ENCODE measurements around the gene CXXC5. TPM values are rescaled to one million over a fixed set of nuclear protein-coding genes. Genes with fewer than 3 reads are reported as not detected.

CXXC5 gene
- total and polyA plus RNA-seq, 2 donors (not counting 1 experiment from before 2014, with no cell fraction given) = 18.6 to 43.9 TPM

DNA sequence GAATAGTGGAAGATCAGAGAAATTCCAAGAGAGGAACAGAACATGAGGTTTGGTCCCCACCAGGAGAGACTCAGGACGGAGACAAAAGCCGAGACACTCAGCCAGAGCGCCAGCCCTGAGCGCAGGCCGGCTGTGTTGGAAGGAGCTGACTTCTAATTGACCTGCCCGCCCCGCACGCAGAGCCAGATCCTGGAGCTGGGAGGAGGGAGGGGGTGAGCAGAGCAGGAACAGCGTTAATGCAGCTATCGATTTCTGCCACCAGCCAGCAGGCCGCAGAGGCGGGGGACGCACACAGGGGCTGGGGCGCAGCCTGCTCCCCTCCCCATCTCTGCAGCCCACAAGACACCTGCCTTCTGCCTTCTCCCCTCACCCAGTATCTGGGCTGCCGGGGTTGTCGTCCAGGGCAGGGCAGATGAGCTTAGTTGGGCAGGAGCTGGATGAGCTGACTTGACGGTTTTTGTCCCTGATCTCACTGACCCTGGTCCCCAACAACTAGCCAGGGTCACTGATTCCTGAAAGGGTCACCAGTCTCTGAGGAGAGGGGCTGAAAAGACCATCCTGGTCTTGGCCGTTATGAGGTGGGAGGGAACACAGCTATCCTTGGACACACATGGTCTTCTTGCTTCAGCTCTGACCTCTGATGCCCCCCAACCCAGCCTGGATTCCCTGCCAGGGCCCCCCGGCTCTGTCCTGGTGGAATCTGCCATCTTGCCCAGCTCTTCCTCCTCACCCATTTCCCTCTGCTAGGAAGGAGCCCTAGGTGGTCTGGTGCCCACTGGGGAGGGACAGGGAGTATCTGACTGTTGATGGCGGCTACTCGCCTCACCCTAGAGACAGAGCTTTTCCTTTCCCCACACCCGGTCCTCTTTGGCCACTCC, 29.8 kb downstream of the CXXC5 start:
- Histone ChIP-seq H3K36me3 (ENCODE audit: control insufficient read depth, insufficient read depth, low read length) (peaks cover 2% of the 10 kb centered on the region), H3K4me2 (ENCODE audit: extremely low read depth, insufficient read depth, low read length) (no peak overlapping the region), H2AFZ (ENCODE audit: low read length) (no peak overlapping the region), H3K9me3 (ENCODE audit: control insufficient read depth, insufficient read depth, low read depth, low read length) (no peaks in the 10 kb centered on the region), H3K27ac (ENCODE audit: insufficient read depth, low read length) (no peak overlapping the region), H3K27me3 (ENCODE audit: control insufficient read depth, insufficient read depth, low read length) (peaks cover 3% of the 10 kb centered on the region), H3K4me3 (replicated peaks in 1 of 4; ENCODE audit: control extremely low read depth in 1 of 4, insufficient read depth in 1 of 4, low read depth in 3 of 4, low read length in 4 of 4) (no peak overlapping the region), H3K9ac (ENCODE audit: insufficient read depth, low read length) (no peak overlapping the region), H4K20me1 (ENCODE audit: control insufficient read depth, extremely low read depth, insufficient read depth, low read length) (no peaks in the 10 kb centered on the region), H3K79me2 (ENCODE audit: control insufficient read depth, insufficient read depth, low read length) (no peaks in the 10 kb centered on the region), H3K4me1 (ENCODE audit: control insufficient read depth, extremely low read depth, insufficient read depth, low read length) (peaks cover 6% of the 10 kb centered on the region)
- peak in 1 of 2 donors; percentile 57 for DNase-seq (ENCODE audit: low read depth in 2 of 2)
- TF ChIP-seq EZH2 (IDR thresholded peaks at IDR 0.05; ENCODE audit: low read length, missing control alignments) = no peak
- TF ChIP-seq, protein P1, sequence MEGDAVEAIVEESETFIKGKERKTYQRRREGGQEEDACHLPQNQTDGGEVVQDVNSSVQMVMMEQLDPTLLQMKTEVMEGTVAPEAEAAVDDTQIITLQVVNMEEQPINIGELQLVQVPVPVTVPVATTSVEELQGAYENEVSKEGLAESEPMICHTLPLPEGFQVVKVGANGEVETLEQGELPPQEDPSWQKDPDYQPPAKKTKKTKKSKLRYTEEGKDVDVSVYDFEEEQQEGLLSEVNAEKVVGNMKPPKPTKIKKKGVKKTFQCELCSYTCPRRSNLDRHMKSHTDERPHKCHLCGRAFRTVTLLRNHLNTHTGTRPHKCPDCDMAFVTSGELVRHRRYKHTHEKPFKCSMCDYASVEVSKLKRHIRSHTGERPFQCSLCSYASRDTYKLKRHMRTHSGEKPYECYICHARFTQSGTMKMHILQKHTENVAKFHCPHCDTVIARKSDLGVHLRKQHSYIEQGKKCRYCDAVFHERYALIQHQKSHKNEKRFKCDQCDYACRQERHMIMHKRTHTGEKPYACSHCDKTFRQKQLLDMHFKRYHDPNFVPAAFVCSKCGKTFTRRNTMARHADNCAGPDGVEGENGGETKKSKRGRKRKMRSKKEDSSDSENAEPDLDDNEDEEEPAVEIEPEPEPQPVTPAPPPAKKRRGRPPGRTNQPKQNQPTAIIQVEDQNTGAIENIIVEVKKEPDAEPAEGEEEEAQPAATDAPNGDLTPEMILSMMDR (conservative IDR thresholded peaks at IDR 0.05 in 1 of 2, IDR thresholded peaks at IDR 0.05 in 1 of 2; ENCODE audit: low read depth in 1 of 2, low read length in 2 of 2) = no peak

- Histone ChIP-seq H3K4me2 (ENCODE audit: extremely low read depth, insufficient read depth, low read length) (no peak overlapping the region), H3K27ac (ENCODE audit: insufficient read depth, low read length) (no peak overlapping the region), H3K79me2 (ENCODE audit: control insufficient read depth, insufficient read depth, low read length) (no peaks in the 10 kb centered on the region), H2AFZ (ENCODE audit: low read length) (no peak overlapping the region), H4K20me1 (ENCODE audit: control insufficient read depth, extremely low read depth, insufficient read depth, low read length) (no peaks in the 10 kb centered on the region), H3K4me1 (ENCODE audit: control insufficient read depth, extremely low read depth, insufficient read depth, low read length) (peaks cover 6% of the 10 kb centered on the region), H3K9me3 (ENCODE audit: control insufficient read depth, insufficient read depth, low read depth, low read length) (no peaks in the 10 kb centered on the region), H3K27me3 (ENCODE audit: control insufficient read depth, insufficient read depth, low read length) (peaks cover 3% of the 10 kb centered on the region), H3K9ac (ENCODE audit: insufficient read depth, low read length) (no peak overlapping the region), H3K4me3 (replicated peaks in 1 of 4; ENCODE audit: control extremely low read depth in 1 of 4, insufficient read depth in 1 of 4, low read depth in 3 of 4, low read length in 4 of 4) (no peak overlapping the region), H3K36me3 (ENCODE audit: control insufficient read depth, insufficient read depth, low read length) (peaks cover 2% of the 10 kb centered on the region)
- peak in 1 of 2 donors; percentile 78 for DNase-seq (ENCODE audit: low read depth in 2 of 2)
- TF ChIP-seq EZH2 (IDR thresholded peaks at IDR 0.05; ENCODE audit: low read length, missing control alignments) = no peak
- TF ChIP-seq, protein P1 (conservative IDR thresholded peaks at IDR 0.05 in 1 of 2, IDR thresholded peaks at IDR 0.05 in 1 of 2; ENCODE audit: low read depth in 1 of 2, low read length in 2 of 2) = no peak
Measured at GRCh38 chr5:139678751-139679750, 30.9 kb downstream of the CXXC5 start.
